Bronchial epithelial cell (primary cell): ENCODE measurements around the gene TEAD3. TPM values are rescaled to one million over a fixed set of nuclear protein-coding genes. Genes with fewer than 3 reads are reported as not detected.

Source experiments
- DNase-seq: peaks from one replicate; pipeline ENCODE4 v3.0.0-alpha.2; 2010; ENCODE audit warnings: low read depth
- FAIRE-seq: peaks from 2 replicates; lab custom pipeline; 2011; peaks lifted over from hg19 to GRCh38; lab: Jason Lieb, UNC
- H3K27me3 ChIP-seq: 2 replicates; pipeline ENCODE4 v1.5.1; 2011; ENCODE audit warnings: low read length; ENCODE audit not compliant: control insufficient read depth, insufficient read depth
- H3K36me3 ChIP-seq: 2 replicates; pipeline ENCODE4 v1.5.1; 2011; ENCODE audit warnings: low read length; ENCODE audit not compliant: control insufficient read depth, insufficient read depth
- H3K4me3 ChIP-seq: 2 replicates; pipeline ENCODE4 v1.5.1; 2011; ENCODE audit warnings: mild to moderate bottlenecking, low read depth, low read length, control low read depth
- CTCF ChIP-seq: IDR thresholded peaks from 2 replicates; pipeline ENCODE4 v1.5.1; 2011; ENCODE audit warnings: mild to moderate bottlenecking, moderate library complexity, low read length, control low read depth, inconsistent platforms; ENCODE audit not compliant: insufficient read depth, severe bottlenecking
- total RNA-seq: library from RNA; depleted of rRNA; stranded (reverse); fragments of >200 nt; gene quantifications from 2 replicates; pipeline ENCODE4 v1.2.1, GENCODE V29; 2014

TEAD3 gene
- total RNA-seq, 1 donor from 2014 or later, result 5.3 TPM

GRCh38 chr6:35477028-35477427 lies 19.9 kb downstream of the TEAD3 start:
- FAIRE-seq, result no peak
- Histone ChIP-seq H3K27me3 (no peaks in the 10 kb centered on the region), H3K36me3 (peaks cover 22% of the 10 kb centered on the region), H3K4me3 (no peak overlapping the region)
- DNase-seq, result no peak
- TF ChIP-seq CTCF, result no peak

- DNase-seq, result no peak
- Histone ChIP-seq H3K36me3 (peaks cover 24% of the 10 kb centered on the region), H3K4me3 (no peak overlapping the region), H3K27me3 (no peaks in the 10 kb centered on the region)
- TF ChIP-seq CTCF, result no peak
- FAIRE-seq, result no peak
Measured at GRCh38 chr6:35476004-35476403, 20.9 kb downstream of the TEAD3 start.

- DNase-seq (no peak), FAIRE-seq (no peak)
- Histone ChIP-seq H3K27me3 (no peaks in the 10 kb centered on the region), H3K4me3 (no peak overlapping the region), H3K36me3 (peaks cover 26% of the 10 kb centered on the region)
- no peak for TF ChIP-seq CTCF
Measured at GRCh38 chr6:35475573-35475972, 21.3 kb downstream of the TEAD3 start.

- Histone ChIP-seq H3K27me3 (no peaks in the 10 kb centered on the region), H3K4me3 (no peak overlapping the region), H3K36me3 (peaks cover 27% of the 10 kb centered on the region)
- no peak for DNase-seq
- FAIRE-seq, result no peak
- no peak for TF ChIP-seq CTCF
Measured at GRCh38 chr6:35474942-35475570, 21.8 kb downstream of the TEAD3 start.

GRCh38 chr6:35474131-35474941 lies 22.5 kb downstream of the TEAD3 start:
- FAIRE-seq (no peak), DNase-seq (no peak)
- Histone ChIP-seq H3K4me3 (no peak overlapping the region), H3K27me3 (no peaks in the 10 kb centered on the region), H3K36me3 (peaks cover 32% of the 10 kb centered on the region)
- no peak for TF ChIP-seq CTCF
